H9 (cell line): ENCODE data around the gene WNT6. TPM values are rescaled to one million over a fixed set of nuclear protein-coding genes. Genes with fewer than 3 reads are reported as not detected.

Experiments
- DNase-seq: peaks from one replicate; pipeline ENCODE4 v3.0.0-alpha.2; 2017
- H2AFZ ChIP-seq: one replicate; pipeline ENCODE4 v1.6.1; 2013; ENCODE audit warnings: mild to moderate bottlenecking, low read length, control low read depth, moderate library complexity
- H2AK5ac ChIP-seq: 2 replicates; pipeline ENCODE4 v1.6.1; 2013; ENCODE audit warnings: low read length, control low read depth, mixed read lengths; ENCODE audit not compliant: insufficient read length
- H2BK120ac ChIP-seq: one replicate; pipeline ENCODE4 v1.6.1; 2013; ENCODE audit warnings: low read depth, mild to moderate bottlenecking, low read length, control low read depth, inconsistent platforms; ENCODE audit not compliant: poor library complexity, severe bottlenecking
- H2BK12ac ChIP-seq: 2 replicates; pipeline ENCODE4 v1.6.1; 2013; ENCODE audit warnings: low read length, control low read depth, mixed read lengths, low read depth; ENCODE audit not compliant: insufficient read length
- H2BK15ac ChIP-seq: 2 replicates; pipeline ENCODE4 v1.6.1; 2013; ENCODE audit warnings: low read depth, low read length, control low read depth
- H2BK20ac ChIP-seq: one replicate; pipeline ENCODE4 v1.6.1; 2013; ENCODE audit warnings: low read depth, mild to moderate bottlenecking, low read length, control low read depth, inconsistent platforms; ENCODE audit not compliant: poor library complexity, severe bottlenecking
- H2BK5ac ChIP-seq: 2 replicates; pipeline ENCODE4 v1.6.1; 2013; ENCODE audit warnings: low read length, control low read depth, mixed read lengths; ENCODE audit not compliant: insufficient read length
- H3K14ac ChIP-seq: 2 replicates; pipeline ENCODE4 v1.6.1; 2013; ENCODE audit warnings: low read length, control low read depth; ENCODE audit not compliant: insufficient read depth
- H3K18ac ChIP-seq: 2 replicates; pipeline ENCODE4 v1.6.1; 2013; ENCODE audit warnings: low read depth, mild to moderate bottlenecking, mixed read lengths, low read length, control low read depth; ENCODE audit not compliant: insufficient read length
- H3K23ac ChIP-seq: 2 replicates; pipeline ENCODE4 v1.6.1; 2013; ENCODE audit warnings: low read length, control low read depth, mixed read lengths, low read depth; ENCODE audit not compliant: insufficient read length
- H3K23me2 ChIP-seq: 2 replicates; pipeline ENCODE4 v1.6.1; 2013; ENCODE audit warnings: low read depth, mild to moderate bottlenecking, mixed read lengths, low read length, control low read depth; ENCODE audit not compliant: insufficient read length, poor library complexity, severe bottlenecking
- H3K27ac ChIP-seq: 2 replicates; pipeline ENCODE4 v1.5.1; 2013; ENCODE audit warnings: low read length, control low read depth, mixed read lengths, low read depth; ENCODE audit not compliant: insufficient read length
- H3K27me3 ChIP-seq: 2 replicates; pipeline ENCODE4 v1.6.1; 2013; ENCODE audit warnings: low read length, control low read depth, inconsistent platforms; ENCODE audit not compliant: insufficient read depth
- H3K4ac ChIP-seq: 2 replicates; pipeline ENCODE4 v1.6.1; 2013; ENCODE audit warnings: low read depth, mild to moderate bottlenecking, control low read depth, inconsistent platforms, low read length, moderate library complexity
- H3K4me1 ChIP-seq: 2 replicates; pipeline ENCODE4 v1.6.1; 2013; ENCODE audit warnings: low read length, control low read depth, inconsistent platforms; ENCODE audit not compliant: insufficient read depth
- H3K4me2 ChIP-seq: 2 replicates; pipeline ENCODE4 v1.6.1; 2013; ENCODE audit warnings: low read length, control low read depth, mixed read lengths; ENCODE audit not compliant: insufficient read length, insufficient read depth
- H3K56ac ChIP-seq: 2 replicates; pipeline ENCODE4 v1.6.1; 2013; ENCODE audit warnings: low read depth, mild to moderate bottlenecking, mixed read lengths, low read length, control low read depth; ENCODE audit not compliant: insufficient read length
- H3K79me1 ChIP-seq: 2 replicates; pipeline ENCODE4 v1.6.1; 2013; ENCODE audit warnings: low read depth, mild to moderate bottlenecking, moderate library complexity, low read length, control low read depth, inconsistent platforms; ENCODE audit not compliant: insufficient read depth, poor library complexity, severe bottlenecking
- H3K79me2 ChIP-seq: 2 replicates; pipeline ENCODE4 v1.6.1; 2013; ENCODE audit warnings: low read length, control low read depth, inconsistent platforms; ENCODE audit not compliant: insufficient read depth
- H3K9ac ChIP-seq: 2 replicates; pipeline ENCODE4 v1.6.1; 2013; ENCODE audit warnings: low read length, control low read depth, mixed read lengths; ENCODE audit not compliant: insufficient read length; ENCODE audit errors: extremely low read depth
- H3K9me3 ChIP-seq: one replicate; pipeline ENCODE4 v1.6.1; 2013; ENCODE audit warnings: low read depth, low read length, inconsistent platforms; ENCODE audit not compliant: control insufficient read depth
- H3T11ph ChIP-seq: one replicate; pipeline ENCODE4 v1.6.1; 2013; ENCODE audit warnings: mild to moderate bottlenecking, low read length, control low read depth, inconsistent platforms
- H4K20me1 ChIP-seq: one replicate; pipeline ENCODE4 v1.6.1; 2013; ENCODE audit not compliant: control insufficient read depth, insufficient read length, insufficient read depth
- H4K5ac ChIP-seq: 2 replicates; pipeline ENCODE4 v1.6.1; 2013; ENCODE audit warnings: low read depth, mild to moderate bottlenecking, mixed read lengths, low read length, control low read depth; ENCODE audit not compliant: insufficient read length
- H4K8ac ChIP-seq: replicated peaks from 2 replicates; pipeline ENCODE4 v1.6.1; 2013; ENCODE audit warnings: low read length, control low read depth, mixed read lengths, low read depth; ENCODE audit not compliant: insufficient read length
- H4K91ac ChIP-seq: 2 replicates; pipeline ENCODE4 v1.6.1; 2013; ENCODE audit warnings: low read depth, mild to moderate bottlenecking, moderate library complexity, mixed read lengths, low read length, control low read depth; ENCODE audit not compliant: insufficient read length
- H3K27ac Mint-ChIP-seq, 3 experiments: 2 replicates in 2 of 3; 3 replicates in 1 of 3; pipeline ENCODE4 v1.8.0; 2020 to 2021; ENCODE audit warnings: mixed read lengths in 3 of 3, mild to moderate bottlenecking in 1 of 3, moderate library complexity in 1 of 3
- H3K27me3 Mint-ChIP-seq: 2 replicates; pipeline ENCODE4 v1.8.0; 2021; ENCODE audit warnings: low read depth, mild to moderate bottlenecking, moderate library complexity, mixed read lengths
- H3K36me3 Mint-ChIP-seq, 3 experiments: 2 replicates in 2 of 3; 3 replicates in 1 of 3; pipeline ENCODE4 v1.8.0; 2020 to 2021; ENCODE audit warnings: low read depth in 3 of 3, mixed read lengths in 3 of 3; ENCODE audit not compliant: insufficient read depth in 1 of 3
- H3K4me1 Mint-ChIP-seq, 2 experiments: 2 replicates each; pipeline ENCODE4 v1.8.0; 2020; ENCODE audit warnings: mixed read lengths in 2 of 2
- H3K4me3 Mint-ChIP-seq, 2 experiments: 2 replicates in 1 of 2; 3 replicates in 1 of 2; pipeline ENCODE4 v1.8.0; 2020 to 2021; ENCODE audit warnings: mild to moderate bottlenecking in 2 of 2, mixed read lengths in 2 of 2, moderate library complexity in 1 of 2
- H3K9me3 Mint-ChIP-seq, 2 experiments: 2 replicates in 1 of 2; 3 replicates in 1 of 2; pipeline ENCODE4 v1.8.0; 2020; ENCODE audit warnings: mild to moderate bottlenecking in 2 of 2, mixed read lengths in 2 of 2, moderate library complexity in 1 of 2
- CTCF ChIP-seq: fragments of 200-600 bp; sonication (generic); conservative IDR thresholded peaks from 3 replicates; pipeline ENCODE4 v1.8.0; 2021; ENCODE audit warnings: antibody characterized with exemption, mild to moderate bottlenecking
- WGBS: extraction: QIAGEN DNeasy Blood & Tissue Kit; methylation state at CpG from one replicate; pipeline ENCODE4 v1.1.7; 2013; ENCODE audit warnings: missing lambda C conversion rate, low lambda C conversion rate, mixed read lengths; ENCODE audit not compliant: insufficient read length; ENCODE audit errors: extremely low coverage; 5-methylcytosine and 5-hydroxymethylcytosine counted together
- total RNA-seq: library from RNA; stranded (reverse); gene quantifications from 2 replicates; pipeline ENCODE4 v1.2.1, GENCODE V29; 2021

The WNT6 gene
- total RNA-seq, 1 experiment from 2014 or later = not detected

- H3K14ac ChIP-seq = no peak overlapping the region
- DNase-seq = no peak
- no peak overlapping the region for H4K5ac ChIP-seq
- H3K36me3 Mint-ChIP-seq = no peaks in the 10 kb centered on the region; a peak in 1 of 7 replicates
- peaks cover 97% of the 10 kb centered on the region for H3K27me3 Mint-ChIP-seq
- no CpG with 5 or more reads among the region's 3 CpGs for WGBS
- H3K4me1 ChIP-seq = no peaks in the 10 kb centered on the region
- H2BK20ac ChIP-seq = no peak overlapping the region
- H3K9ac ChIP-seq = no peak overlapping the region
- H3K79me1 ChIP-seq = no peaks in the 10 kb centered on the region
- TF ChIP-seq CTCF = no peak
- H3K4me3 Mint-ChIP-seq = no peak overlapping the region
- no peak overlapping the region for H3K27ac ChIP-seq
- H3K9me3 Mint-ChIP-seq = peaks cover 4 to 5% of the 10 kb centered on the region in 2 experiments; a peak in 4 of 5 replicates
- no peaks in the 10 kb centered on the region for H4K20me1 ChIP-seq
- no peaks in the 10 kb centered on the region for H3K23me2 ChIP-seq
- H3K9me3 ChIP-seq = no peaks in the 10 kb centered on the region
- H2BK15ac ChIP-seq = no peak overlapping the region
- H3K4ac ChIP-seq = no peak overlapping the region
- no peaks in the 10 kb centered on the region for H3K79me2 ChIP-seq
- no peak overlapping the region for H2BK12ac ChIP-seq
- H3K27me3 ChIP-seq = peaks cover 78% of the 10 kb centered on the region
- H2BK120ac ChIP-seq = no peak overlapping the region
- no peak overlapping the region for H3K18ac ChIP-seq
- no peak overlapping the region for H3T11ph ChIP-seq
- no peak overlapping the region for H3K27ac Mint-ChIP-seq
- no peak overlapping the region for H3K4me2 ChIP-seq
- no peak overlapping the region for H3K23ac ChIP-seq
- H4K91ac ChIP-seq = no peak overlapping the region
- H4K8ac ChIP-seq = no peak overlapping the region
- H3K4me1 Mint-ChIP-seq = peaks cover 2 to 8% of the 10 kb centered on the region in 2 experiments; a peak in 2 of 4 replicates
- no peak overlapping the region for H3K56ac ChIP-seq
- H2AFZ ChIP-seq = no peak overlapping the region
- H2BK5ac ChIP-seq = no peak overlapping the region
- no peak overlapping the region for H2AK5ac ChIP-seq
Observed at GRCh38 chr2:218887079-218887478, 27.5 kb downstream of the WNT6 start.
